Hepatic stellate cell (primary cell): ENCODE data around the gene MCCC2.
"Not testable (repeated sequence)": the region's sequence is repeated elsewhere in the genome, so short reads cannot be mapped to it uniquely, and the experiment has no call there.

ENCODE experiments used
- DNase-seq: peaks from one replicate; pipeline ENCODE4 v3.0.0; 2011; ENCODE audit warnings: low spot score

Gene MCCC2

GRCh38 chr5:71662381-71662780, 75.2 kb downstream of the MCCC2 start:
- no peak for DNase-seq

GRCh38 chr5:71663191-71663969, 76.2 kb downstream of the MCCC2 start:
- no peak for DNase-seq

- not testable (repeated sequence) for DNase-seq
Observed at GRCh38 chr5:71664615-71665014, 77.5 kb downstream of the MCCC2 start.

GRCh38 chr5:71666321-71666720, 79.2 kb downstream of the MCCC2 start:
- DNase-seq, result no peak

- DNase-seq, result no peak
Observed at GRCh38 chr5:71677977-71678376, 90.8 kb downstream of the MCCC2 start.

- DNase-seq, result no peak
Observed at GRCh38 chr5:71679714-71680113, 92.6 kb downstream of the MCCC2 start.

- DNase-seq, result no peak
Observed at GRCh38 chr5:71680510-71680909, 93.4 kb downstream of the MCCC2 start.

- DNase-seq, result no peak
Observed at GRCh38 chr5:71681296-71681695, 94.2 kb downstream of the MCCC2 start.

GRCh38 chr5:71684309-71684708, 97.2 kb downstream of the MCCC2 start:
- no peak for DNase-seq

GRCh38 chr5:71693828-71694427, 106.8 kb downstream of the MCCC2 start:
- DNase-seq, result no peak

- DNase-seq, result no peak
Observed at GRCh38 chr5:71695071-71695470, 107.9 kb downstream of the MCCC2 start.

- no peak for DNase-seq
Observed at GRCh38 chr5:71695595-71695994, 108.5 kb downstream of the MCCC2 start.

GRCh38 chr5:71697967-71698366, 110.8 kb downstream of the MCCC2 start:
- no peak for DNase-seq

- no peak for DNase-seq
Observed at GRCh38 chr5:71699233-71699632, 112.1 kb downstream of the MCCC2 start.

GRCh38 chr5:71699751-71700150, 112.6 kb downstream of the MCCC2 start:
- DNase-seq, result no peak

- no peak for DNase-seq
Observed at GRCh38 chr5:71700803-71701202, 113.7 kb downstream of the MCCC2 start.

- DNase-seq, result no peak
Observed at GRCh38 chr5:71701407-71701806, 114.3 kb downstream of the MCCC2 start.

- DNase-seq, result no peak
Observed at GRCh38 chr5:71703941-71704340, 116.8 kb downstream of the MCCC2 start.

- peak; percentile 11 for DNase-seq
Observed at GRCh38 chr5:71705421-71705820, 118.3 kb downstream of the MCCC2 start.

- DNase-seq, result no peak
Observed at GRCh38 chr5:71706906-71707305, 119.8 kb downstream of the MCCC2 start.
